ENCODE data around the gene ADRB1. TPM values are rescaled to one million over a fixed set of nuclear protein-coding genes. Genes with fewer than 3 reads are reported as not detected.

ADRB1 gene
- total and polyA plus RNA-seq, 4 donors, result 0.05 to 0.17 (median 0.16) TPM; not detected in 1

DNA sequence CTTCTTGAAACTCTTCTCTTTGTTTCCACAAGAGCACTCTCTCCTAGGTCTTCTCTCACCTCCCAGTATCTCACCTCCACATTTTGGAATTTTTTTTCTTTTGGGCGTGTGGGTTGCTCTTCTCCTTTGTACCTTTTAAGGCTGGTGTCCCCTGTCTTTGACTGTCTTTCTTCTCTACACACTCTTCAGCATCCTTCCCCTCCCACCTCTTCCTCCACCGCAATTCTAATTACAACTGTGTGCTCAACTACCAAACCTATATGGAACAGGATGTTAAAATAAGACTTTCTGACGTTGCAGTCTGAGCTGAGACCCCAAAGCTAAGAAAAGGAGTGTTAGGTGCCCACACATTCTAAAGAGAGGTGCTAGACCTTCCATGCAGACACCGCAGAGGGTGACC, 14.0 kb upstream of the ADRB1 start:
- no peak for DNase-seq (ENCODE audit: low spot score)
- TF ChIP-seq NR2F2 (IDR thresholded peaks at IDR 0.05) (no peak), RXRA (IDR thresholded peaks at IDR 0.05) (no peak), JUND (IDR thresholded peaks at IDR 0.05) (no peak), FOXA2 (IDR thresholded peaks at IDR 0.05) (no peak)
- Histone ChIP-seq H3K27ac (ENCODE audit: low read depth in 1 of 2, low read length in 2 of 2) (no peak overlapping the region), H3K9ac (ENCODE audit: low read depth in 1 of 2, low read length in 2 of 2) (no peak overlapping the region), H3K36me3 (ENCODE audit: control insufficient read depth in 4 of 4, insufficient read depth in 3 of 4, low read depth in 1 of 4, low read length in 3 of 4) (no peaks in the 10 kb centered on the region), H3K27me3 (ENCODE audit: control insufficient read depth in 4 of 4, insufficient read depth in 4 of 4, low read length in 3 of 4) (no peaks in the 10 kb centered on the region), H3K4me3 (ENCODE audit: low read depth in 1 of 3, low read length in 3 of 3) (no peak overlapping the region), H3K4me1 (ENCODE audit: control insufficient read depth in 4 of 4, insufficient read depth in 4 of 4, low read length in 3 of 4) (no peaks in the 10 kb centered on the region), H3K9me3 (ENCODE audit: control insufficient read depth in 4 of 4, low read length in 3 of 4) (no peaks in the 10 kb centered on the region)
- 77% methylated on average over 4 of the region's 4 CpGs for WGBS

DNA sequence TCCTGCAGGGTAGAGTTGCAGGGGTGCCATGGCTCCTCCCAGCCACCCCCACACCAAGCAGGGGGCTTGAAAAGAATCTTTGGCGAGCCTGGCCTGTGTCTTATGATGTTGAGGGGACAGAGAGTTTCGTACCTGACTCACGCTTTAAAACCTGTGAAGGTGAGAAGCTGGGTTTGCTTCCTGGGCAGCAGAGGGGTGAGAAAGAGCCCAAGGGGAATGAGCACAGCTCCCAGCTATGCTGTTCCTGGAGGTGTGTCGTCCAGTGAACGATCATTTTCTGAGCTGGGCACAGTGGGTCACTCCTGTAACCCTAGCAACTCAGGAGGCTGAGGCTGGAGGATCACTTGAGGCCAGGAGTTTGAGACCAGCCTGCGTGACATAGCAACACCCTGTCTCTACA, 13.5 kb upstream of the ADRB1 start:
- no peak overlapping the region for H3K9ac ChIP-seq (ENCODE audit: low read depth in 1 of 2, low read length in 2 of 2)
- no peaks in the 10 kb centered on the region for H3K4me1 ChIP-seq (ENCODE audit: control insufficient read depth in 4 of 4, insufficient read depth in 4 of 4, low read length in 3 of 4)
- no peaks in the 10 kb centered on the region for H3K27me3 ChIP-seq (ENCODE audit: control insufficient read depth in 4 of 4, insufficient read depth in 4 of 4, low read length in 3 of 4)
- 89% methylated on average over 6 of the region's 6 CpGs for WGBS
- H3K4me3 ChIP-seq (ENCODE audit: low read depth in 1 of 3, low read length in 3 of 3), result no peak overlapping the region
- no peak overlapping the region for H3K27ac ChIP-seq (ENCODE audit: low read depth in 1 of 2, low read length in 2 of 2)
- TF ChIP-seq NR2F2 (IDR thresholded peaks at IDR 0.05), result no peak
- no peak for TF ChIP-seq HNF4G (IDR thresholded peaks at IDR 0.05)
- TF ChIP-seq, protein P1, sequence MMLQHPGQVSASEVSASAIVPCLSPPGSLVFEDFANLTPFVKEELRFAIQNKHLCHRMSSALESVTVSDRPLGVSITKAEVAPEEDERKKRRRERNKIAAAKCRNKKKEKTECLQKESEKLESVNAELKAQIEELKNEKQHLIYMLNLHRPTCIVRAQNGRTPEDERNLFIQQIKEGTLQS (IDR thresholded peaks at IDR 0.05), result no peak
- TF ChIP-seq FOXA1 (IDR thresholded peaks at IDR 0.05), result no peak
- no peak for TF ChIP-seq FOXA2 (IDR thresholded peaks at IDR 0.05)
- TF ChIP-seq YY1 (IDR thresholded peaks at IDR 0.05), result no peak
- TF ChIP-seq, protein P2, sequence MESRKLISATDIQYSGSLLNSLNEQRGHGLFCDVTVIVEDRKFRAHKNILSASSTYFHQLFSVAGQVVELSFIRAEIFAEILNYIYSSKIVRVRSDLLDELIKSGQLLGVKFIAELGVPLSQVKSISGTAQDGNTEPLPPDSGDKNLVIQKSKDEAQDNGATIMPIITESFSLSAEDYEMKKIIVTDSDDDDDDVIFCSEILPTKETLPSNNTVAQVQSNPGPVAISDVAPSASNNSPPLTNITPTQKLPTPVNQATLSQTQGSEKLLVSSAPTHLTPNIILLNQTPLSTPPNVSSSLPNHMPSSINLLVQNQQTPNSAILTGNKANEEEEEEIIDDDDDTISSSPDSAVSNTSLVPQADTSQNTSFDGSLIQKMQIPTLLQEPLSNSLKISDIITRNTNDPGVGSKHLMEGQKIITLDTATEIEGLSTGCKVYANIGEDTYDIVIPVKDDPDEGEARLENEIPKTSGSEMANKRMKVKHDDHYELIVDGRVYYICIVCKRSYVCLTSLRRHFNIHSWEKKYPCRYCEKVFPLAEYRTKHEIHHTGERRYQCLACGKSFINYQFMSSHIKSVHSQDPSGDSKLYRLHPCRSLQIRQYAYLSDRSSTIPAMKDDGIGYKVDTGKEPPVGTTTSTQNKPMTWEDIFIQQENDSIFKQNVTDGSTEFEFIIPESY (IDR thresholded peaks at IDR 0.05), result no peak
- TF ChIP-seq HNF4A (conservative IDR thresholded peaks at IDR 0.05), result no peak
- no peak for TF ChIP-seq JUND (IDR thresholded peaks at IDR 0.05)
- TF ChIP-seq GABPA (IDR thresholded peaks at IDR 0.05 in 1 of 2, conservative IDR thresholded peaks at IDR 0.05 in 1 of 2), result no peak
- TF ChIP-seq, protein P3, sequence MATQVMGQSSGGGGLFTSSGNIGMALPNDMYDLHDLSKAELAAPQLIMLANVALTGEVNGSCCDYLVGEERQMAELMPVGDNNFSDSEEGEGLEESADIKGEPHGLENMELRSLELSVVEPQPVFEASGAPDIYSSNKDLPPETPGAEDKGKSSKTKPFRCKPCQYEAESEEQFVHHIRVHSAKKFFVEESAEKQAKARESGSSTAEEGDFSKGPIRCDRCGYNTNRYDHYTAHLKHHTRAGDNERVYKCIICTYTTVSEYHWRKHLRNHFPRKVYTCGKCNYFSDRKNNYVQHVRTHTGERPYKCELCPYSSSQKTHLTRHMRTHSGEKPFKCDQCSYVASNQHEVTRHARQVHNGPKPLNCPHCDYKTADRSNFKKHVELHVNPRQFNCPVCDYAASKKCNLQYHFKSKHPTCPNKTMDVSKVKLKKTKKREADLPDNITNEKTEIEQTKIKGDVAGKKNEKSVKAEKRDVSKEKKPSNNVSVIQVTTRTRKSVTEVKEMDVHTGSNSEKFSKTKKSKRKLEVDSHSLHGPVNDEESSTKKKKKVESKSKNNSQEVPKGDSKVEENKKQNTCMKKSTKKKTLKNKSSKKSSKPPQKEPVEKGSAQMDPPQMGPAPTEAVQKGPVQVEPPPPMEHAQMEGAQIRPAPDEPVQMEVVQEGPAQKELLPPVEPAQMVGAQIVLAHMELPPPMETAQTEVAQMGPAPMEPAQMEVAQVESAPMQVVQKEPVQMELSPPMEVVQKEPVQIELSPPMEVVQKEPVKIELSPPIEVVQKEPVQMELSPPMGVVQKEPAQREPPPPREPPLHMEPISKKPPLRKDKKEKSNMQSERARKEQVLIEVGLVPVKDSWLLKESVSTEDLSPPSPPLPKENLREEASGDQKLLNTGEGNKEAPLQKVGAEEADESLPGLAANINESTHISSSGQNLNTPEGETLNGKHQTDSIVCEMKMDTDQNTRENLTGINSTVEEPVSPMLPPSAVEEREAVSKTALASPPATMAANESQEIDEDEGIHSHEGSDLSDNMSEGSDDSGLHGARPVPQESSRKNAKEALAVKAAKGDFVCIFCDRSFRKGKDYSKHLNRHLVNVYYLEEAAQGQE (IDR thresholded peaks at IDR 0.05), result no peak
- no peak for TF ChIP-seq TAF1 (conservative IDR thresholded peaks at IDR 0.05)
- TF ChIP-seq RXRA (IDR thresholded peaks at IDR 0.05), result no peak
- TF ChIP-seq, protein P4, sequence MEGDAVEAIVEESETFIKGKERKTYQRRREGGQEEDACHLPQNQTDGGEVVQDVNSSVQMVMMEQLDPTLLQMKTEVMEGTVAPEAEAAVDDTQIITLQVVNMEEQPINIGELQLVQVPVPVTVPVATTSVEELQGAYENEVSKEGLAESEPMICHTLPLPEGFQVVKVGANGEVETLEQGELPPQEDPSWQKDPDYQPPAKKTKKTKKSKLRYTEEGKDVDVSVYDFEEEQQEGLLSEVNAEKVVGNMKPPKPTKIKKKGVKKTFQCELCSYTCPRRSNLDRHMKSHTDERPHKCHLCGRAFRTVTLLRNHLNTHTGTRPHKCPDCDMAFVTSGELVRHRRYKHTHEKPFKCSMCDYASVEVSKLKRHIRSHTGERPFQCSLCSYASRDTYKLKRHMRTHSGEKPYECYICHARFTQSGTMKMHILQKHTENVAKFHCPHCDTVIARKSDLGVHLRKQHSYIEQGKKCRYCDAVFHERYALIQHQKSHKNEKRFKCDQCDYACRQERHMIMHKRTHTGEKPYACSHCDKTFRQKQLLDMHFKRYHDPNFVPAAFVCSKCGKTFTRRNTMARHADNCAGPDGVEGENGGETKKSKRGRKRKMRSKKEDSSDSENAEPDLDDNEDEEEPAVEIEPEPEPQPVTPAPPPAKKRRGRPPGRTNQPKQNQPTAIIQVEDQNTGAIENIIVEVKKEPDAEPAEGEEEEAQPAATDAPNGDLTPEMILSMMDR (IDR thresholded peaks at IDR 0.05; ENCODE audit: low read depth, low read length, missing input control), result no peak
- no peak for TF ChIP-seq EGR1 (IDR thresholded peaks at IDR 0.05; ENCODE audit: low read depth in 2 of 2)
- TF ChIP-seq, protein P5, sequence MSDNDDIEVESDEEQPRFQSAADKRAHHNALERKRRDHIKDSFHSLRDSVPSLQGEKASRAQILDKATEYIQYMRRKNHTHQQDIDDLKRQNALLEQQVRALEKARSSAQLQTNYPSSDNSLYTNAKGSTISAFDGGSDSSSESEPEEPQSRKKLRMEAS (IDR thresholded peaks at IDR 0.05), result no peak
- TF ChIP-seq SP1 (IDR thresholded peaks at IDR 0.05), result no peak
- no peaks in the 10 kb centered on the region for H3K9me3 ChIP-seq (ENCODE audit: control insufficient read depth in 4 of 4, low read length in 3 of 4)
- DNase-seq (ENCODE audit: low spot score), result no peak
- H3K36me3 ChIP-seq (ENCODE audit: control insufficient read depth in 4 of 4, insufficient read depth in 3 of 4, low read depth in 1 of 4, low read length in 3 of 4), result no peaks in the 10 kb centered on the region

All from liver (tissue), 9 donors.